Stomach (tissue), 9 donors: ENCODE data around the gene RBM6. TPM values are rescaled to one million over a fixed set of nuclear protein-coding genes. Genes with fewer than 3 reads are reported as not detected.

Experiments used
- DNase-seq, 2 donors: peaks; one replicate each; pipeline versions ENCODE4 v3.0.0 to v3.0.0-alpha.2; 2013 to 2019
- H3K27ac ChIP-seq, 5 donors: fragments of 200-600 bp in 4 of 5; sonication (generic) in 4 of 5; one replicate each; pipeline ENCODE4 v1.5.1; 2013 to 2019; ENCODE audit warnings: mild to moderate bottlenecking in 1 of 5, moderate library complexity in 1 of 5
- H3K27me3 ChIP-seq, 3 donors: fragments of 200-600 bp; sonication (generic); one replicate each; pipeline ENCODE4 v1.5.1; 2017 to 2019; ENCODE audit warnings: mixed run types in 1 of 3
- H3K36me3 ChIP-seq, 4 donors: fragments of 200-600 bp; sonication (generic); 1 replicate in 3 of 4; 2 replicates in 1 of 4; pipeline ENCODE4 v1.5.1; 2016 to 2019
- H3K4me1 ChIP-seq, 4 donors: fragments of 200-600 bp; sonication (generic); one replicate each; pipeline ENCODE4 v1.5.1; 2016 to 2019
- H3K4me3 ChIP-seq, 4 donors: fragments of 200-600 bp; sonication (generic) in 3 of 4; one replicate each; pipeline ENCODE4 v1.5.1; 2016 to 2019; ENCODE audit warnings: mild to moderate bottlenecking in 1 of 4
- H3K9me3 ChIP-seq, 4 donors: fragments of 200-600 bp; sonication (generic); one replicate each; pipeline ENCODE4 v1.5.1; 2016 to 2019
- EP300 ChIP-seq: sonication (generic); formaldehyde crosslinking; IDR thresholded peaks from one replicate; pipeline ENCODE4 v1.6.1; 2017; ENCODE audit warnings: antibody characterized with exemption
- POLR2A ChIP-seq, 4 donors: fragments of 450-650 bp; IDR thresholded peaks; one replicate each; pipeline ENCODE4 v1.6.1; 2016; ENCODE audit warnings: antibody characterized with exemption in 4 of 4, control low read depth in 2 of 4, mild to moderate bottlenecking in 1 of 4, moderate library complexity in 1 of 4
- POLR2AphosphoS5 ChIP-seq, 3 donors: sonication (generic); formaldehyde crosslinking; IDR thresholded peaks; one replicate each; pipeline ENCODE4 v1.6.1; 2016; ENCODE audit warnings: antibody characterized with exemption in 3 of 3
- WGBS, 5 donors: extraction: QIAGEN DNeasy Blood & Tissue Kit in 3 of 5; methylation state at CpG; one replicate each; pipeline versions ENCODE4 v1.1.5 to v1.1.7; 2013 to 2018; 5-methylcytosine and 5-hydroxymethylcytosine counted together
- intact Hi-C: fragments of 100-400 bp; cut with DNase I; formaldehyde crosslinking; loops from one replicate; pipeline ENCODE4 v1.15.1; 2023; ENCODE audit warnings: low total_unique reads
- polyA plus RNA-seq, 3 donors: library from polyadenylated mRNA; stranded (reverse); fragments of 200-250 nt; gene quantifications; one replicate each; pipeline ENCODE4 v1.2.3, GENCODE V29; 2013
- total RNA-seq, 5 donors: library from RNA; depleted of rRNA; stranded (reverse); fragments of >200 nt; gene quantifications; one replicate each; pipeline versions ENCODE4 v1.1.0 to v1.2.3, GENCODE V29; 2014 to 2016
- TF ChIP-seq, protein P1 (sequence below), 7 experiments: fragments of 450-650 bp in 4 of 7; fragments of 200-600 bp in 3 of 7; sonication (generic) in 3 of 7; IDR thresholded peaks; one replicate each; pipeline ENCODE4 v1.5.1; 2016 to 2019; ENCODE audit warnings: antibody characterized with exemption in 7 of 7, control low read depth in 2 of 7, mild to moderate bottlenecking in 1 of 7
- donor health status: healthy with polysubstance abuse.
- donor health status: Bipolar disorder and iron deficiency.
- donor health status: healthy.

The RBM6 gene
- total and polyA plus RNA-seq, 8 donors = 87.0 to 239 (median 133) TPM

DNA sequence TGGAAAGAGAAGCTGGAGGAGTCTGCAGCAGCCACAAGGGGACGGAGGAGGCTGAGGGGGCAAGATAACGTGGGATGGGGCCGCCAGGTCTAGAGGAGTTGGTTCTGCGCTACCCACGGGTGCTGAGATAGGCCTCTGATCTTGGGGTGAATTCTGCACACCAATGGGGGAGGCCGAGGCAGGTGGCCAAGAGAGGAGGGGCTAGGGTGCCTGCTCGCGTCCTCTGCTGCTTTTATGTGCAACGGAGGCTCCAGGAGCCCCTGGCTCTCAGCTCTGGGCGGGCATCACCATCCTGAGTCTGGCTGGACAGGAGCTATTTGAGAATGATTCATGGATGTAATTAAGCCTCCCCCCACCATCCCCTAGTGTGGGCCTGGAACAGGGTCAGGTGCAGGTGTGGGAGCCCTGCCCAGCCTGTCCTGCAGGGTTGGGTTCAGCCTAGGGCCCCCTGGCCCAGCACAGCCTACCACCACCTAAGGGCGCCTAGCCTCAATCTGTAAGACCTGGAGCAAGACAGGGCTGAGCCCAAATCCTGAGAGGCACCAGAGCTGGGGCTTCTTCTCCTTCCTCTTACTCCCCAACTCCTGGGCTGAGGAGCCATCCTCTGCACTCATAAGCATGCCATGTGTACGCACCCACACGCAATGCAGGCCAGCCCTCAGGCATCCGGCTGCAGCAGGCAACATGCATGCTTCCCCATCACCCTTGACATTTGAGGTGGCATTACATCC lies 182.9 kb downstream of the RBM6 start:
- H3K4me3 ChIP-seq = no peak overlapping the region
- H3K27me3 ChIP-seq = no peaks in the 10 kb centered on the region
- no peaks in the 10 kb centered on the region for H3K9me3 ChIP-seq
- DNase-seq = no peak
- H3K27ac ChIP-seq = no peak overlapping the region
- WGBS, 5 donors = 73 to 80% (median 75%) methylated on average over 13 to 14 of the region's 14 CpGs
- H3K36me3 ChIP-seq = peaks cover 29 to 48% (median 36%) of the 10 kb centered on the region in 4 donors
- TF ChIP-seq, protein P1, sequence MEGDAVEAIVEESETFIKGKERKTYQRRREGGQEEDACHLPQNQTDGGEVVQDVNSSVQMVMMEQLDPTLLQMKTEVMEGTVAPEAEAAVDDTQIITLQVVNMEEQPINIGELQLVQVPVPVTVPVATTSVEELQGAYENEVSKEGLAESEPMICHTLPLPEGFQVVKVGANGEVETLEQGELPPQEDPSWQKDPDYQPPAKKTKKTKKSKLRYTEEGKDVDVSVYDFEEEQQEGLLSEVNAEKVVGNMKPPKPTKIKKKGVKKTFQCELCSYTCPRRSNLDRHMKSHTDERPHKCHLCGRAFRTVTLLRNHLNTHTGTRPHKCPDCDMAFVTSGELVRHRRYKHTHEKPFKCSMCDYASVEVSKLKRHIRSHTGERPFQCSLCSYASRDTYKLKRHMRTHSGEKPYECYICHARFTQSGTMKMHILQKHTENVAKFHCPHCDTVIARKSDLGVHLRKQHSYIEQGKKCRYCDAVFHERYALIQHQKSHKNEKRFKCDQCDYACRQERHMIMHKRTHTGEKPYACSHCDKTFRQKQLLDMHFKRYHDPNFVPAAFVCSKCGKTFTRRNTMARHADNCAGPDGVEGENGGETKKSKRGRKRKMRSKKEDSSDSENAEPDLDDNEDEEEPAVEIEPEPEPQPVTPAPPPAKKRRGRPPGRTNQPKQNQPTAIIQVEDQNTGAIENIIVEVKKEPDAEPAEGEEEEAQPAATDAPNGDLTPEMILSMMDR (IDR thresholded peaks at IDR 0.05) = no peak
- TF ChIP-seq POLR2A (IDR thresholded peaks at IDR 0.05) (no peak), EP300 (no peak), POLR2AphosphoS5 (IDR thresholded peaks at IDR 0.05) (no peak)
- H3K4me1 ChIP-seq = peaks cover 29 to 67% (median 58%) of the 10 kb centered on the region in 4 donors
- intact Hi-C loops = loop anchor here (5.0 kb wide), 1 partner anchor 64 kb away; no protein-coding TSS in a partner anchor

DNA sequence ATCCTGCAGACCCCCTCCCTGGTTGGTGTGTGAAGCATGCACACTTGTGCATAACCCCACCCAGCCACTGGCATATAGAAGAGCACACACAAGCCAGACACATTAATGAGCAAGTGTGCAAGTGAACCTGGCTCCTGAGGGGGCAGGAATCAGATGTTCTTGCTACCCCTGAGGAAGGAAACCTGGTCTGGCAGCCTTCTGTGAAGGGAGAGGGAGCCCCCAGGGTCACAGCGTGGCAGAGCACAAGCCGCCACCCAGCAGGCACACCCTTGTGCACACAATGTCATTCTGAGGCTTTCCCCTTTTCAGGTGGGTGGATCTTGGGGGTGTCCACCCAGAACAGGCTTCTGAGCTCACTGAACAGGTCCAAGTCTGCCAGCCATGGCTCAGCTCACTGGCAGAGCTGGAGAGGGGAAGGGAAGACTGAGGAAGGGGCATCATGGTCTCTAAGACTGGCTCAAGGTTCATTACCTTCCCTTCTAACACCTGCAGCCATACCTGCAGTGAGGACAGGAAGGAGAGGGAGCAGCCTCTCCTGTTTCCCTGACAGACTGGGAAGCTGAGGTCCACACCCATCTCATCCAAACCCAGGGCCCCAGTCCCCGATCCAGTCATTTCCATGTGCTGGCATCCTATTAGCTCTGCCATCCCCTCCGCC lies 183.6 kb downstream of the RBM6 start:
- H3K9me3 ChIP-seq = no peaks in the 10 kb centered on the region
- peak in 1 of 2 donors; percentile 65 for DNase-seq
- peaks cover 29 to 67% (median 58%) of the 10 kb centered on the region in 4 donors for H3K4me1 ChIP-seq
- H3K27me3 ChIP-seq = no peaks in the 10 kb centered on the region
- WGBS, 5 donors = 34 to 79% (median 54%) methylated on average over 3 to 4 of the region's 4 CpGs
- no peak overlapping the region for H3K4me3 ChIP-seq
- intact Hi-C loops = loop anchor here (5.0 kb wide), 1 partner anchor 64 kb away; no protein-coding TSS in a partner anchor
- TF ChIP-seq, protein P1 (IDR thresholded peaks at IDR 0.05) = no peak
- TF ChIP-seq POLR2A (IDR thresholded peaks at IDR 0.05) (no peak), EP300 (no peak), POLR2AphosphoS5 (IDR thresholded peaks at IDR 0.05) (no peak)
- H3K27ac ChIP-seq = no peak overlapping the region
- peaks cover 22 to 41% (median 29%) of the 10 kb centered on the region in 4 donors for H3K36me3 ChIP-seq

DNA sequence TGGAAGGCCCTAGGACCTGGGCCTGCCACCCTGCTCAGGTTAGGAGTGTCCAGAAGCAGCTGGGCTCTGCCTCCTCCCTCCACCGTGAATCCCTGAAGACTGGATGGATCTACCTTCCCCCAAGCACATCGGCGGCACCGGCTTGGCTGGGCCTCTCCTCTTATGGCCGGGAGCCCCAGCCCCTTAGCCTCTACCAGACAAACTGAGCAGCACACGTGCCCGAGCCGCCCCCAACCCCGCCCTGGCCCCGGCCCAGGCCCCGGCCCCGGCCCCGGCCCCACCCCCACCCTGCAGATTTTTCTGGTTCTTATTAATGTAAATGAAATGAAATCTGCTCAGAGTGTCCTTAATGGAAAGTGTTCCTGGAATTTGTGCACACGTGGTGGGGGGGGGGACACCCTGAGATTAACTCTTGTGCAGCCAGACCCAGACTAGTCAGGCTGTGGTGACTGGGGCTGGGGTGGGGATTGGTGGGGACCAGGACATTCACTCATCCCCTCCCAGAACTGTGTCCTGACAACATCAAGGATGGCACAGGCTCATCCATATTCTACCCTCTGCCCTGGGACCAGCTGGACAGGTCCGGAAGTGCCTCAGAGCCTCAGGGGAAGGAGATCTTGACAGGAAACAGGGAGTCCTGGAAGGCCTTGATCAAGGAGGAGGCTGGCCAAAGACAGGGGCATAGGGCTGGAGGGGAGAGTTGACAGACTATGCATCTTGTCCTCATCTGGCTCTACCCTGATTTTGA lies 184.3 kb downstream of the RBM6 start:
- DNase-seq = peak in 1 of 2 donors; percentile 43
- H3K4me3 ChIP-seq = no peak overlapping the region
- 16 to 34% (median 24%) methylated on average over 10 to 15 of the region's 15 CpGs for WGBS, 5 donors
- no peaks in the 10 kb centered on the region for H3K27me3 ChIP-seq
- H3K36me3 ChIP-seq = peaks cover 16 to 34% (median 22%) of the 10 kb centered on the region in 4 donors
- intact Hi-C loops = loop anchor here (5.0 kb wide), 1 partner anchor 63 kb away; no protein-coding TSS in a partner anchor
- no peak overlapping the region for H3K27ac ChIP-seq
- H3K4me1 ChIP-seq = peaks cover 29 to 67% (median 58%) of the 10 kb centered on the region in 4 donors
- TF ChIP-seq, protein P1 (IDR thresholded peaks at IDR 0.05) = no peak
- TF ChIP-seq EP300 = no peak
- TF ChIP-seq POLR2AphosphoS5 (IDR thresholded peaks at IDR 0.05) = no peak
- no peak for TF ChIP-seq POLR2A (IDR thresholded peaks at IDR 0.05)
- H3K9me3 ChIP-seq = no peaks in the 10 kb centered on the region

DNA sequence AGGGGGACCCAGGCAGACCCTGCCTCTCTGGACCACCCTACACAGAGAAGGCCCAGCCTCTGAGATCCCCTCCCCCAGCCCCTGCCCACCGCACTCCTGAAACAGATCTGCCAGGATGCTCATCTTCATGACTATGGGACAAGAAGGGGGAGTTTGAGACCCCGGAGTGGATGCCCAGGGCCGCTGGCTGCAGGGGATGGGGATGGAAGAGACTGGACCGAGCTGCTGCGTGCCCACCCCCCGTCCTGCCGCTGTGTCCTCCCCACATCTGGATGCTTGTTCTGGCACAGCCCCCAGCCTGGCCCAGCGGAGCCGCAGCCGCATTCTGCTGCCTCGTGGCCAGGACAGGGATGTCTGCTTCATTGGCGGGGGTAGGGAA lies 184.8 kb downstream of the RBM6 start:
- H3K27ac ChIP-seq = no peak overlapping the region
- H3K9me3 ChIP-seq = no peaks in the 10 kb centered on the region
- H3K4me3 ChIP-seq = no peak overlapping the region
- no peak for TF ChIP-seq POLR2A (IDR thresholded peaks at IDR 0.05)
- no peak for TF ChIP-seq POLR2AphosphoS5 (IDR thresholded peaks at IDR 0.05)
- TF ChIP-seq, protein P1 (IDR thresholded peaks at IDR 0.05) = no peak
- no peak for TF ChIP-seq EP300
- intact Hi-C loops = loop anchor here (5.0 kb wide), 1 partner anchor 63 kb away; no protein-coding TSS in a partner anchor
- peaks cover 10 to 29% (median 16%) of the 10 kb centered on the region in 4 donors for H3K36me3 ChIP-seq
- H3K27me3 ChIP-seq = no peaks in the 10 kb centered on the region
- WGBS, 5 donors = 43 to 72% (median 54%) methylated on average over 2 to 12 of the region's 12 CpGs
- peaks cover 29 to 67% (median 58%) of the 10 kb centered on the region in 4 donors for H3K4me1 ChIP-seq
- DNase-seq = peak in 1 of 2 donors; percentile 52
